H1 (cell line): Measurements from ENCODE around the gene XPO1. TPM values are rescaled to one million over a fixed set of nuclear protein-coding genes. Genes with fewer than 3 reads are reported as not detected.

Experiments
- CTCF ChIA-PET: fragments of 300-600 bp; sonication (Branson Sonifier 250); formaldehyde crosslinking; loops from one replicate; lab custom pipeline; 2021; ENCODE audit not compliant: partially characterized antibody; lab: Charles Lee
- POLR2A ChIA-PET: fragments of 300-600 bp; sonication (Branson Sonifier 250); formaldehyde crosslinking; loops from one replicate; lab custom pipeline; 2021; ENCODE audit warnings: inconsistent platforms; ENCODE audit not compliant: partially characterized antibody; lab: Charles Lee
- DNase-seq, 2 experiments: peaks; one replicate each; pipeline versions ENCODE4 v3.0.0 to v3.0.0-alpha.2; 2010 to 2022; ENCODE audit warnings: low spot score in 2 of 2, low read depth in 1 of 2, mixed read lengths in 1 of 2
- FAIRE-seq: peaks from 2 replicates; lab custom pipeline; 2011; peaks lifted over from hg19 to GRCh38; lab: Jason Lieb, UNC
- H2AFZ ChIP-seq: 2 replicates; pipeline ENCODE4 v1.8.1; 2012; ENCODE audit warnings: low read length, inconsistent platforms
- H2AK5ac ChIP-seq: 2 replicates; pipeline ENCODE4 v1.6.1; 2013; ENCODE audit warnings: low read depth, low read length
- H2BK120ac ChIP-seq: replicated peaks from 2 replicates; pipeline ENCODE3; 2013; ENCODE audit warnings: low read depth, low read length, inconsistent platforms
- H2BK12ac ChIP-seq: 2 replicates; pipeline ENCODE4 v1.6.1; 2013; ENCODE audit warnings: low read depth, low read length
- H2BK15ac ChIP-seq: 2 replicates; pipeline ENCODE4 v1.6.1; 2013; ENCODE audit warnings: low read length
- H2BK20ac ChIP-seq: 2 replicates; pipeline ENCODE4 v1.6.1; 2013; ENCODE audit warnings: low read length
- H2BK5ac ChIP-seq: 2 replicates; pipeline ENCODE4 v1.6.1; 2013; ENCODE audit warnings: low read depth, low read length
- H3K14ac ChIP-seq: 2 replicates; pipeline ENCODE4 v1.6.1; 2013; ENCODE audit warnings: inconsistent platforms; ENCODE audit not compliant: insufficient read length
- H3K18ac ChIP-seq: 2 replicates; pipeline ENCODE4 v1.6.1; 2013; ENCODE audit warnings: low read length; ENCODE audit errors: extremely low read depth
- H3K23ac ChIP-seq: 2 replicates; pipeline ENCODE4 v1.6.1; 2013; ENCODE audit warnings: inconsistent platforms; ENCODE audit not compliant: insufficient read length
- H3K23me2 ChIP-seq: 2 replicates; pipeline ENCODE4 v1.6.1; 2013; ENCODE audit warnings: low read depth, low read length
- H3K27ac ChIP-seq: 2 replicates; pipeline ENCODE4 v1.6.1; 2011; ENCODE audit warnings: low read depth, low read length, inconsistent platforms
- H3K27me3 ChIP-seq, 4 experiments: replicated peaks in 1 of 4; 1 replicate in 1 of 4; 2 replicates in 3 of 4; pipeline versions ENCODE4 v1.6.1 to v1.8.1; 2011 to 2013; ENCODE audit warnings: low read length in 3 of 4, mild to moderate bottlenecking in 3 of 4, inconsistent platforms in 2 of 4, mixed read lengths in 2 of 4, moderate library complexity in 1 of 4; ENCODE audit not compliant: control insufficient read depth in 3 of 4, insufficient read depth in 3 of 4; ENCODE audit errors: extremely low read depth in 1 of 4
- H3K36me3 ChIP-seq, 4 experiments: 2 replicates each; pipeline versions ENCODE4 v1.6.1 to v1.8.1; 2011 to 2013; ENCODE audit warnings: mild to moderate bottlenecking in 4 of 4, low read length in 3 of 4, moderate library complexity in 2 of 4, control low read depth in 1 of 4, inconsistent platforms in 1 of 4; ENCODE audit not compliant: insufficient read depth in 4 of 4, control insufficient read depth in 2 of 4
- H3K4ac ChIP-seq: replicated peaks from 2 replicates; pipeline ENCODE3; 2013; ENCODE audit warnings: low read length, low read depth, mixed read lengths, inconsistent platforms; ENCODE audit not compliant: insufficient read length
- H3K4me1 ChIP-seq, 4 experiments: replicated peaks in 1 of 4; 1 replicate in 1 of 4; 2 replicates in 3 of 4; pipeline versions ENCODE4 v1.6.1 to v1.8.1; 2011 to 2013; ENCODE audit warnings: low read length in 3 of 4, inconsistent platforms in 2 of 4, mixed read lengths in 1 of 4; ENCODE audit not compliant: insufficient read depth in 4 of 4, control insufficient read depth in 3 of 4
- H3K4me2 ChIP-seq, 2 experiments: 2 replicates each; pipeline versions ENCODE4 v1.6.1 to v1.8.1; 2011 to 2013; ENCODE audit warnings: low read depth in 2 of 2, low read length in 2 of 2, control low read depth in 1 of 2, inconsistent platforms in 1 of 2, mild to moderate bottlenecking in 1 of 2; ENCODE audit not compliant: insufficient read depth in 1 of 2
- H3K4me3 ChIP-seq, 4 experiments: fragments of 200-600, 300-600 bp in 1 of 4; sonication (generic), shearing (Covaris generic), sonication (Bioruptor Twin) in 1 of 4; 2 replicates each; pipeline versions ENCODE4 v1.5.1 to v1.8.1; 2011 to 2016; ENCODE audit warnings: low read length in 4 of 4, low read depth in 3 of 4, control low read depth in 2 of 4, inconsistent platforms in 2 of 4, mild to moderate bottlenecking in 2 of 4, mixed read lengths in 1 of 4, moderate library complexity in 1 of 4; ENCODE audit not compliant: insufficient read depth in 2 of 4; ENCODE audit errors: extremely low read depth in 1 of 4
- H3K56ac ChIP-seq: replicated peaks from 2 replicates; pipeline ENCODE3; 2013; ENCODE audit warnings: low read depth, mild to moderate bottlenecking, mixed read lengths, low read length, inconsistent platforms; ENCODE audit not compliant: insufficient read length
- H3K79me1 ChIP-seq: 2 replicates; pipeline ENCODE4 v1.6.1; 2013; ENCODE audit warnings: low read depth, low read length, control low read depth
- H3K79me2 ChIP-seq, 2 experiments: 2 replicates each; pipeline versions ENCODE4 v1.6.1 to v1.8.1; 2012 to 2013; ENCODE audit warnings: low read length in 2 of 2, mild to moderate bottlenecking in 2 of 2, inconsistent platforms in 1 of 2; ENCODE audit not compliant: insufficient read depth in 2 of 2, control insufficient read depth in 1 of 2
- H3K9ac ChIP-seq, 4 experiments: replicated peaks in 1 of 4; 1 replicate in 1 of 4; 2 replicates in 3 of 4; pipeline versions ENCODE4 v1.6.1 to v1.8.1; 2011 to 2013; ENCODE audit warnings: low read depth in 3 of 4, low read length in 3 of 4, control low read depth in 2 of 4, mild to moderate bottlenecking in 2 of 4, moderate library complexity in 2 of 4, inconsistent platforms in 1 of 4; ENCODE audit errors: extremely low read depth in 1 of 4
- H3K9me3 ChIP-seq, 2 experiments: 2 replicates each; pipeline versions ENCODE4 v1.6.1 to v1.8.1; 2012 to 2013; ENCODE audit warnings: mild to moderate bottlenecking in 2 of 2, moderate library complexity in 2 of 2, control low read depth in 1 of 2, inconsistent platforms in 1 of 2, low read depth in 1 of 2, low read length in 1 of 2, mixed read lengths in 1 of 2; ENCODE audit not compliant: insufficient read depth in 2 of 2
- H4K20me1 ChIP-seq, 2 experiments: replicated peaks in 1 of 2; 2 replicates each; pipeline versions ENCODE3 to v1.8.1; 2011 to 2013; ENCODE audit warnings: inconsistent platforms in 2 of 2, low read length in 2 of 2, mild to moderate bottlenecking in 1 of 2; ENCODE audit not compliant: insufficient read depth in 2 of 2, control insufficient read depth in 1 of 2
- H4K5ac ChIP-seq: 2 replicates; pipeline ENCODE4 v1.6.1; 2013; ENCODE audit warnings: low read length, low read depth, mixed read lengths, inconsistent platforms; ENCODE audit not compliant: insufficient read length
- H4K8ac ChIP-seq: 2 replicates; pipeline ENCODE4 v1.8.0; 2013; ENCODE audit warnings: mild to moderate bottlenecking, moderate library complexity, low read length, inconsistent platforms; ENCODE audit not compliant: insufficient read depth; ENCODE audit errors: extremely low read depth
- H4K91ac ChIP-seq: replicated peaks from 2 replicates; pipeline ENCODE3; 2013; ENCODE audit warnings: low read length, mixed read lengths, inconsistent platforms; ENCODE audit not compliant: insufficient read length
- BCL11A ChIP-seq, 2 experiments: IDR thresholded peaks; one replicate each; pipeline ENCODE4 v1.6.1; 2011; ENCODE audit warnings: low read depth in 2 of 2, low read length in 2 of 2, mild to moderate bottlenecking in 2 of 2
- CBX5 ChIP-seq: fragments of 300-800, 300-1000 bp; sonication (generic); IDR thresholded peaks from 2 replicates; pipeline ENCODE4 v1.7.1; 2016; ENCODE audit warnings: antibody characterized with exemption, low read length, low read depth
- CHD1 ChIP-seq: IDR thresholded peaks from 2 replicates; pipeline ENCODE4 v1.6.1; 2012; ENCODE audit warnings: low read depth, low read length, improper control_type of control experiment
- POLR2AphosphoS5 ChIP-seq: IDR thresholded peaks from 2 replicates; pipeline ENCODE4 v1.6.1; 2011; ENCODE audit warnings: low read depth, low read length
- SAP30 ChIP-seq: fragments of 300-600 bp; sonication (generic); IDR thresholded peaks from 2 replicates; pipeline ENCODE4 v1.7.1; 2012; ENCODE audit warnings: low read length, moderate library complexity, mild to moderate bottlenecking, inconsistent platforms; ENCODE audit not compliant: insufficient read depth, insufficient replicate concordance
- WGBS, 2 experiments: shearing (Covaris generic) in 1 of 2; methylation state at CpG; one replicate each; pipeline versions ENCODE4 v1.1.6 to v1.1.7; 2013 to 2015; ENCODE audit warnings: low lambda C conversion rate in 2 of 2, mixed read lengths in 2 of 2, inconsistent platforms in 1 of 2, low coverage in 1 of 2, missing lambda C conversion rate in 1 of 2; ENCODE audit not compliant: insufficient replicate concordance in 2 of 2, insufficient coverage in 1 of 2, insufficient read length in 1 of 2; ENCODE audit errors: extremely low coverage in 1 of 2, missing lambda C conversion rate in 1 of 2; 5-methylcytosine and 5-hydroxymethylcytosine counted together
- polyA plus RNA-seq, 7 experiments: library from polyadenylated mRNA; depleted of rRNA in 3 of 7; stranded (reverse) in 5 of 7; unstranded in 2 of 7; fragments of >200 nt in 5 of 7; fragments of 200-250 nt in 2 of 7; gene quantifications; 1 replicate in 5 of 7; 2 replicates in 1 of 7; 4 replicates in 1 of 7; pipeline versions ENCODE4 v1.2.1 to v1.2.3, GENCODE V29; 2011 to 2013; ENCODE audit warnings: missing spikeins in 2 of 7, mixed read lengths in 2 of 7
- total RNA-seq: library from RNA; stranded (reverse); fragmentation: NEBNext Ultra II Directional; extraction: Animal tissue kit (Norgen Biotek cat#: 25700); gene quantifications from 2 replicates; pipeline ENCODE4 v1.2.1, GENCODE V29; 2021
- TF ChIP-seq, protein P1 (sequence below): IDR thresholded peaks from 2 replicates; pipeline ENCODE4 v1.6.1; 2012; ENCODE audit warnings: inconsistent platforms

The XPO1 gene
- total and polyA plus RNA-seq, 2 of the 8 experiments (the other 6 are each of a cell fraction or from before 2014, with no cell fraction given): 110 to 296 TPM

DNA sequence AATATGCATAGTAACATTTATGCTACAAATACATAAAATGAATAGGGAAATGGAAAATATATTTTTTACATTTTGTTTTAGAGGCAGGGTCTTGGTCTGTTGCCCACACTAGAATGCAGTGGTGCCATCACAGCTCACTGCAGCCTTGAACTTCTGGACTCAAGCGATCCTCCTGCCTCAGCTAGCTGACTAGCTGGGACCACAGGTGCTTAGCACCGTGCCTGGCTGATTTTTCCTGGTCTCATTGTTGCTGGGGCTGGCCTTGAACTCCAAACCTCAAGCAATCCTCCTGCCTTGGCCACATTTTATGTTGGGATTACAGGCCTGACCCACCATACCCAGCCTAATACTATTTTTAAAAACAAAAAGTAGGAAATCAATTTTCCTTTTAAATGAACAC, 33.2 kb downstream of the XPO1 start:
- Histone ChIP-seq H3K23me2 (no peaks in the 10 kb centered on the region), H3K18ac (no peak overlapping the region), H2BK20ac (no peak overlapping the region), H3K4ac (no peak overlapping the region), H3K4me2 (no peak overlapping the region), H3K27ac (no peak overlapping the region), H3K4me3 (no peak overlapping the region), H2BK15ac (no peak overlapping the region), H4K8ac (no peak overlapping the region), H3K23ac (no peak overlapping the region), H3K36me3 (peaks cover 5 to 82% (median 31%) of the 10 kb centered on the region in 4 experiments; a peak in 7 of 8 replicates), H3K27me3 (no peaks in the 10 kb centered on the region)
- FAIRE-seq: no peak
- 0 out of 2 replicates have a peak, but pooled peaks have one; percentile 38 for TF ChIP-seq POLR2AphosphoS5
- TF ChIP-seq BCL11A (IDR thresholded peaks at IDR 0.05; ENCODE audit: low read depth in 2 of 2, low read length in 2 of 2): no peak
- no peak for TF ChIP-seq SAP30
- TF ChIP-seq CBX5: no peak
- TF ChIP-seq CHD1: no peak
- TF ChIP-seq, protein P1, sequence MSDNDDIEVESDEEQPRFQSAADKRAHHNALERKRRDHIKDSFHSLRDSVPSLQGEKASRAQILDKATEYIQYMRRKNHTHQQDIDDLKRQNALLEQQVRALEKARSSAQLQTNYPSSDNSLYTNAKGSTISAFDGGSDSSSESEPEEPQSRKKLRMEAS: no peak
- TF ChIP-seq, all 59 proteins: peak for 1
- H2AFZ ChIP-seq: no peak overlapping the region
- H3K9ac ChIP-seq: no peak overlapping the region
- no peak overlapping the region for H2BK120ac ChIP-seq
- H3K56ac ChIP-seq: no peak overlapping the region
- ChIA-PET POLR2A (interaction anchor here (0.8 to 1.5 kb wide), 2 partner anchors 30 to 40 kb away, joined by 5 read pairs; no protein-coding TSS in a partner anchor), CTCF (no interaction called here)
- no peak overlapping the region for H3K14ac ChIP-seq
- no peak overlapping the region for H4K5ac ChIP-seq
- no peak overlapping the region for H2BK5ac ChIP-seq
- no peaks in the 10 kb centered on the region for H3K9me3 ChIP-seq
- H2AK5ac ChIP-seq: no peak overlapping the region
- H4K91ac ChIP-seq: no peak overlapping the region
- 94% methylated on average over 2 of the region's 2 CpGs; no CpG with 5 or more reads in 1 of the 2 experiments for WGBS, 2 experiments
- DNase-seq: no peak
- peaks cover 4 to 10% of the 10 kb centered on the region in 2 experiments for H4K20me1 ChIP-seq
- peaks cover 0 to 82% of the 10 kb centered on the region in 2 experiments; a peak in 3 of 4 replicates for H3K79me2 ChIP-seq
- H3K4me1 ChIP-seq: no peaks in the 10 kb centered on the region
- no peak overlapping the region for H2BK12ac ChIP-seq
- peaks cover 2% of the 10 kb centered on the region for H3K79me1 ChIP-seq
